Body of pancreas (tissue), 4 donors: ENCODE results near the gene ATG2B.

Experiments
- CTCF ChIP-seq, 7 experiments: fragments of 450-650 bp in 4 of 7; fragments of 200-600 bp in 3 of 7; sonication (generic) in 3 of 7; IDR thresholded peaks; one replicate each; pipeline ENCODE4 v1.5.1; 2016 to 2019; ENCODE audit warnings: antibody characterized with exemption in 7 of 7
- POLR2A ChIP-seq, 3 donors: fragments of 450-650 bp; IDR thresholded peaks; one replicate each; pipeline ENCODE4 v1.6.1; 2016; ENCODE audit warnings: antibody characterized with exemption in 3 of 3, mild to moderate bottlenecking in 2 of 3

- TF ChIP-seq CTCF (IDR thresholded peaks at IDR 0.05) (no peak), POLR2A (IDR thresholded peaks at IDR 0.05) (no peak)
These were observed 703 bp upstream of the ATG2B start for GRCh38 chr14:96363751-96364336.
